NCI-H2196 (cell line): Measurements from ENCODE around the gene COX17.

Experiments
- DNase-seq: peaks from one replicate; lab custom pipeline; 2025; ENCODE audit not compliant: unreplicated experiment; lab: John Stamatoyannopoulos, UW

The COX17 gene

DNA sequence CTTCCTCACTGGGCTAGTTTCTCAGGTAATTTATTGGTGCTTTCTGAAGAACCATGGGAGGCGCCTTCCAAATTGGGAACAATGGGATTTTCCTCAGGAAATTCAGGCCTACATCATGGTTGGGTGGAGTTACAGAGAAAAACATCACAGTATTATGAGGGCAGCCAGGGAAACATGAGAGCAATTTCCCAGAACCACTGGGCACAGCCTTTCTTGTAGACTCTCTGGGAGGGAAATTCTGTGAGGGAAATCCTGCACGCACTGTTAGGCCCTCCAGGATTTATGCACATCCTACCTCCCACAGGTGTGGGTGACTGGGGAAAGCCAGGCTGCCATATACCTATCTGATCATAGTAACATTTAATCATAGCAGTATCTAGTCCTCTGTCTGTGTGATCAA is 30.0 kb downstream of the COX17 start:
- no peak for DNase-seq

DNA sequence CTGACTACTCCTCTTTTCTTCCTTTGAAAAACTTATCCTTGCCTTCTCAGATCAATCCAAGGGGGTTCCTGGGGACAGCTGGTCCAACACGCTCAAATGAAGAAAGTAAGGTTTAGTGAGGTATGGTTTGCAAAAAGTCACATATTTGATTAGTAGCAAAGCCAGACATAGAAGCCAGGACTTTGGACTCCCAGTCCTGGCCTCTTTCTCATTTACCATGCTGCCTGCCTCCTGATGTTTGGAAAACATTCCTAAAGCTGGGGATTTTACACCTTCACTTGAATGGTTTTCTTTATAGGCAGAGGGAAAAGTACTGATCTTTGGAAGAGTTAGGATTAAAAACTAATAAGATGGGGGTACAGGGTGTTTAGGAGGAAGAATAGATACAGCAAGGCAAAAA is 31.4 kb downstream of the COX17 start:
- no peak for DNase-seq

DNA sequence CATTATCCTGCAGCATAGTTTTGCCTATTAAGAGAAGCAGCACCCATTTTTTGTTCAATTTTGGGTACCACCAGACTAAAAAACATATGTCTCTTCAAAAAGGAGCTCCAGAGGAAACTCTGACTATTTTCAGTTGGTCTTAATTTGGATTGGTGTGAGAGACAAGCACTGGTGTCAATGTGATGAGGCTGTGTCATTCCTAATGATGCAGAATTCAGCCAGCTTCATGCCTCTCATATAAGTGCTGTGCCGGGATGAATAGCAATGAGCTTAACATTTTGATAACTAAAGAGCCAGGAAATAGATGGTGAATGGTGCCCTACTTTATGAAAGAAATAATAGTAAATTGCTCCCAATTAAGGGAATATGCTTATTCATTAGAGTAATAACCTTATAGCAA is 32.7 kb downstream of the COX17 start:
- DNase-seq = no peak

- no peak for DNase-seq
Measured at GRCh38 chr3:119643528-119643927, 33.7 kb downstream of the COX17 start.

DNA sequence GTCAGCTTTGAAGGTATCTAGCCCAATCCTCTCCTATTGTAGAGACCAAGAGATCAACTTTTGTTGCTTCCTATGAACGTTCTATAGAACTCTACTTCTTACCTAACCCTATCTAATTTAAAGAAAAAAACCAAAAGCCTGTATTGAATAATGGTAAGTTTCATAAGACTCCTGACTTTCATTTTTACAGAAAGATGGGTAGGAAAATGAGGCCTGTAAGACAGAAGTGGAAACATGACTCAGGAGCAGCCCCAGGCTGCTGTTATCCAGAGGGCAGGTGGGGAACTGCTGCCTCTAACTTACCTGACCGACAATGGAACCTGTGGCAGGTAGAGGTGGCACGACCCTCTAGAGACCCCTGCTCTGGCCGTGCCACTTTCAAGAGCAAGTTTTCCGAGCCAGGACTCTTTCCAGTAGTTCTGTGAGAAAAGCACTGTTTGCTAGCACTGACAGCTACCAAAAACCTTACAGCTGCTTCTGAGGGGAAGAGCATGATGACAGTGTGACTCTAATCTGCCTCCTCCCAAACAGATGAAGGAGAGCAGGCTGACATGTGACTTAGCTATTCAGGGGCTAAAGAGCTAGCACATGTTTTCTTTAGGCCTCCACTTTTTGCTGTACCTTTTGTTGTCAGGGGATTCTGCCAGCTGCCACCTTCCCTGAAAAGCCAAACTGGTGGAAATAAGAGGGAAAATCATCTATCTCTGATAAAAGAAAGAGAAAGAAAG is 34.3 kb downstream of the COX17 start:
- no peak for DNase-seq

DNA sequence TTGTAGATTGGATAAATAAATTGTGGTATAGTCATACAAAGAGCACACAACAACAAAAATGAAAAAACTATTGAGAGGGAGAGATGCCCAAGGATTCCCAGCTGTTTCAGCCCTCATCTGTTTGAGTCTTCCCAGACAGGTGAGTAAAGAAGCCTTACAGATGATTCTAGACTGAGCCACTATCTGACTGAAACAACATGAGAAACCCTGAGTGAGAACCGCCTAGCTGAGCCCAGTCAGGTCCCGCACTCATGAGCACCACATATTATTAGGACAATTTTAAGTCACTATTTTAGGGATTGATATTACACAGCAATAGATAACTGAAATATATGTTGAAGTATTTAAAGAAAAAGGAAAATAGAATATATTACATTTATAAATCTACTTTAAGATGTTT is 35.8 kb downstream of the COX17 start:
- DNase-seq = no peak

DNA sequence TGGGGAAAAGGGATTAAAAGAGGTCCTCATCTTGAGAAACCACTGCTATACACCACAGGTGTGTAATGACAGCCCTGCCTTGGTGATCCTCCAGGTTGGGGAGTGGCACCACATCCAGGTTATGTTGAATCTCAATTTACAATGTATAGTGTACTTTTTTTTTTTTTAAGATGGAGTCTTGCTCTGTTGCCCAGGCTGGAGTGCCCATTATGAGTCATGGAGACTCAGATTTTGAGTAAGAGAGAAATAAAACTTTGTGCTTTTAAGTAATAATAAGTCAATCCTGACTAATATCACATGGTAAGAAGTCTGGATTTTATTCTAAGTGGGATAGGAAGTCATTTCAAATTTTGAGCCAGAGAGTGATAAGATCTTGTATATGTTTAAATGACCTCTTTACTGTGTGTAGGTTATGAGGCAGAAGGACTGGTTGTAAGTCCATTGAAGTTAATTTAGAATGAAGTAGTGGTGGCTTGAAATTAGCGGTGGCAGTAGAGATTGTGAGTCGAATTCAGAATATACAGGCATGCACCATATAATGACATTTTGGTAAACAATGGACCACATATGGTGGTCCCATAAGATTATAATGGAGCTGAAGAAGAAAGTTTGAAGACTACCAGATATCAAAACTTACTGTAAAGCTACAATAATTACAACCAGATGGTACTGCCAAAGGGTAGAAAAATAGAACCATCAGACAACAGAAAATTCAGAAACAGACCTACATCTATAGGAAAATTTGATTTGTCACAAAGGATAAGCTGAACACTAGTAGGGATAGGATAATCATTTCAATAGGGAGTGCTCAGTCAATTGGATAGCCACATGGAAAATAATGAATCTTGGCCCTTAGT is 37.5 kb downstream of the COX17 start:
- no peak for DNase-seq

- no peak for DNase-seq
Measured at GRCh38 chr3:119637679-119638477, 39.3 kb downstream of the COX17 start.

- DNase-seq = no peak
Measured at GRCh38 chr3:119636891-119637611, 40.2 kb downstream of the COX17 start.

GRCh38 chr3:119636249-119636648 is 41.0 kb downstream of the COX17 start:
- no peak for DNase-seq

DNA sequence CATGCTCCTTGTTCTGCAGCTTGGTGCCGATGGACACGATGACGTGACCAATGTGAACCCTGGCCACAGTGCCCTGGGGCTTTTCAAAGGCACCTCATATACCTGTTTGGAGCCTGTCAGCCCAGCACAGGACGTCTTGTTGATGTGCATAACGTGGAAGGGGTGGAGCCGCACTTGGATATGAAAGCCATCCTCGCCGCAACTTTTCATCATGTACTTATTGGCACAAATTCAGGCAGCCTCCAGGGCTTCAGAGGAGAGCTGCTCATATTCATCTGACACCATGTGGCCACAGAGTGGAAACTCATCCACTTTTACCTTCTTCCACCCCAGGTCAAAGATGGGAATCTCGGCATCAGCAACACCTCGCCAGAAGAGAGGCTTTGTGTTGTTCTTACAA is 41.5 kb downstream of the COX17 start:
- DNase-seq = no peak

GRCh38 chr3:119632829-119633228 is 44.4 kb downstream of the COX17 start:
- no peak for DNase-seq

GRCh38 chr3:119632216-119632615 is 45.0 kb downstream of the COX17 start:
- DNase-seq = no peak

DNA sequence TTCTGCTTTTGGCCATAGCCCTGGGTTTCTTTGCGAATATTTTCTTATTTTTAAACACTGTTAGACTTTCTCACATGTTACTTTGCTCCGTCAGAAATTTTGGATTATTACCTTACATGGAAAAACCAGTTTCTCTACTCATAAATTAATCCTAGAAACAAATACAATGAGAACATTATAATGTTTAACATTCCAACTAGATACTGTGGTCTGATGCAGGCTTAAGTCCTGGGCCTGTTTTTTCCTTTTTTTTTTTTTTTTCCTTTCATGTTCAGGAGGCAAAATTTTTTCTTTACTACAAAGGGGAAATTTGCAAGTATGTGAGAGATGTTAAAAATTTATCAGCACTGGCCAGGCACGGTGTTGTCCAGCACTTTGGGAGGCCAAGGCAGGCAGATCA is 45.7 kb downstream of the COX17 start:
- DNase-seq = no peak

GRCh38 chr3:119630880-119631329 is 46.3 kb downstream of the COX17 start:
- no peak for DNase-seq

- DNase-seq = no peak
Measured at GRCh38 chr3:119630128-119630879, 46.9 kb downstream of the COX17 start.

GRCh38 chr3:119628816-119629445 is 48.3 kb downstream of the COX17 start:
- DNase-seq = no peak

- DNase-seq = no peak
Measured at GRCh38 chr3:119628390-119628789, 48.8 kb downstream of the COX17 start.

- DNase-seq = no peak
Measured at GRCh38 chr3:119627461-119627860, 49.7 kb downstream of the COX17 start.

- no peak for DNase-seq
Measured at GRCh38 chr3:119626196-119626595, 51.0 kb downstream of the COX17 start.
